Rectal smooth muscle tissue (tissue), 1 donor: ENCODE measurements around the gene CHST8.

Experiments
- H3K27ac ChIP-seq: one replicate; pipeline ENCODE4 v1.7.0; 2013; ENCODE audit warnings: low read depth, low read length, inconsistent platforms
- H3K27me3 ChIP-seq: one replicate; pipeline ENCODE4 v1.7.0; 2013; ENCODE audit warnings: low read length; ENCODE audit not compliant: control insufficient read depth, insufficient read depth
- H3K36me3 ChIP-seq: one replicate; pipeline ENCODE4 v1.7.0; 2013; ENCODE audit warnings: low read length; ENCODE audit not compliant: control insufficient read depth, insufficient read depth
- H3K4me1 ChIP-seq: one replicate; pipeline ENCODE4 v1.7.0; 2013; ENCODE audit warnings: low read length; ENCODE audit not compliant: control insufficient read depth, insufficient read depth
- H3K4me3 ChIP-seq: one replicate; pipeline ENCODE4 v1.7.0; 2013; ENCODE audit warnings: low read length
- H3K9ac ChIP-seq: one replicate; pipeline ENCODE4 v1.7.0; 2013; ENCODE audit warnings: low read length

CHST8 gene

GRCh38 chr19:33705090-33705847 lies 83.5 kb downstream of the CHST8 start:
- no peaks in the 10 kb centered on the region for H3K27me3 ChIP-seq
- H3K9ac ChIP-seq: no peak overlapping the region
- no peaks in the 10 kb centered on the region for H3K36me3 ChIP-seq

GRCh38 chr19:33705860-33706259 lies 84.1 kb downstream of the CHST8 start:
- no peak overlapping the region for H3K27ac ChIP-seq
- H3K27me3 ChIP-seq: no peaks in the 10 kb centered on the region
- H3K4me1 ChIP-seq: no peaks in the 10 kb centered on the region
- no peak overlapping the region for H3K9ac ChIP-seq
- no peaks in the 10 kb centered on the region for H3K36me3 ChIP-seq
- no peak overlapping the region for H3K4me3 ChIP-seq

More at GRCh38 chr19:33705090-33705847, 83.5 kb downstream of the CHST8 start:
- no peak overlapping the region for H3K4me3 ChIP-seq
- H3K4me1 ChIP-seq: no peaks in the 10 kb centered on the region
- no peak overlapping the region for H3K27ac ChIP-seq

GRCh38 chr19:33706631-33707030 lies 84.9 kb downstream of the CHST8 start:
- no peak overlapping the region for H3K9ac ChIP-seq
- H3K27ac ChIP-seq: no peak overlapping the region
- H3K27me3 ChIP-seq: no peaks in the 10 kb centered on the region
- H3K36me3 ChIP-seq: no peaks in the 10 kb centered on the region
- no peaks in the 10 kb centered on the region for H3K4me1 ChIP-seq
- no peak overlapping the region for H3K4me3 ChIP-seq

DNA sequence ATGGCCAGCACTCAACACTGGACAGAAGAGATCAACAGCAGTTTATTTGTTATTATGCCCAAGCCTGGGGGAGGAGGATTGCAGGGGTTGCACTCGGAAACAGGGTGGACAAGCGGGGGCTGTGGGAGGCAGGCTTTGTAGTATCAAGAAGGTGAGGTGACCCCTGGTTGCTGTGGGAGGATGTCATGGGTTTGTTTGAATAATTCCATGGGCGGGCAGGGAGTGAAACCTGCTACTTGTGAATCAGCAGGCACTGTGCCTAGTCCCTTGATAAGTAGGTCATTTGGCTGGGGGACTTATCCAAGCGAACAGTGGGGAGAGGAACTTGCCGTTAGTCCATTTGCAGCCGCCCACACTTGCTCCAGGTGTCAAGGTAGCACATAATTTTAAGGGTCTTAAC lies 90.5 kb downstream of the CHST8 start:
- H3K9ac ChIP-seq: no peak overlapping the region
- H3K27ac ChIP-seq: no peak overlapping the region
- H3K4me1 ChIP-seq: no peaks in the 10 kb centered on the region
- no peak overlapping the region for H3K4me3 ChIP-seq
- H3K27me3 ChIP-seq: no peaks in the 10 kb centered on the region
- no peaks in the 10 kb centered on the region for H3K36me3 ChIP-seq

- no peaks in the 10 kb centered on the region for H3K36me3 ChIP-seq
- no peaks in the 10 kb centered on the region for H3K4me1 ChIP-seq
- H3K4me3 ChIP-seq: no peak overlapping the region
- H3K27ac ChIP-seq: no peak overlapping the region
- H3K9ac ChIP-seq: no peak overlapping the region
- no peaks in the 10 kb centered on the region for H3K27me3 ChIP-seq
These were observed 91.4 kb downstream of the CHST8 start for GRCh38 chr19:33713194-33713593.

GRCh38 chr19:33714149-33714548 lies 92.4 kb downstream of the CHST8 start:
- H3K27me3 ChIP-seq: no peaks in the 10 kb centered on the region
- H3K4me1 ChIP-seq: no peaks in the 10 kb centered on the region
- no peak overlapping the region for H3K9ac ChIP-seq
- no peak overlapping the region for H3K4me3 ChIP-seq
- H3K36me3 ChIP-seq: no peaks in the 10 kb centered on the region
- H3K27ac ChIP-seq: no peak overlapping the region

- Histone ChIP-seq H3K36me3 (no peaks in the 10 kb centered on the region), H3K4me3 (no peak overlapping the region), H3K27ac (no peak overlapping the region), H3K4me1 (no peaks in the 10 kb centered on the region), H3K9ac (no peak overlapping the region), H3K27me3 (no peaks in the 10 kb centered on the region)
These were observed 93.7 kb downstream of the CHST8 start for GRCh38 chr19:33715462-33715861.

GRCh38 chr19:33717878-33718277 lies 96.1 kb downstream of the CHST8 start:
- Histone ChIP-seq H3K9ac (no peak overlapping the region), H3K27me3 (no peaks in the 10 kb centered on the region), H3K27ac (no peak overlapping the region), H3K4me3 (no peak overlapping the region), H3K36me3 (no peaks in the 10 kb centered on the region), H3K4me1 (no peaks in the 10 kb centered on the region)

- Histone ChIP-seq H3K27me3 (no peaks in the 10 kb centered on the region), H3K9ac (no peak overlapping the region), H3K27ac (no peak overlapping the region), H3K4me1 (no peaks in the 10 kb centered on the region), H3K4me3 (no peak overlapping the region), H3K36me3 (no peaks in the 10 kb centered on the region)
These were observed 97.0 kb downstream of the CHST8 start for GRCh38 chr19:33718651-33719254.

GRCh38 chr19:33719366-33720154 lies 97.8 kb downstream of the CHST8 start:
- no peaks in the 10 kb centered on the region for H3K4me1 ChIP-seq
- no peak overlapping the region for H3K27ac ChIP-seq

DNA sequence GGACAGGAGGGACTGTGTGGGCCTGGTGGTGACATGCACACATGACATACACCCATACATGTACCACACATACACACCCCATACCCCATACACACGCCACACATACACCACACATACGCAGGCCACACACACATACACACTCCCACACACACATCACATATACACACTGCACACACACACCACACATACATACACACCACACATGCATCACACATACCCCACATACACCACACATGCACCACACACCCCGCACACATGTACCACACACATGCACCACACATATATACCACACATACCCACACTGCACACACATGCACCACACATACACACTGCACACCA lies 98.4 kb downstream of the CHST8 start:
- no peaks in the 10 kb centered on the region for H3K36me3 ChIP-seq
- H3K27me3 ChIP-seq: no peaks in the 10 kb centered on the region
- H3K4me1 ChIP-seq: no peaks in the 10 kb centered on the region
- no peak overlapping the region for H3K27ac ChIP-seq
- H3K4me3 ChIP-seq: no peak overlapping the region
- H3K9ac ChIP-seq: no peak overlapping the region

More at GRCh38 chr19:33719366-33720154, 97.8 kb downstream of the CHST8 start:
- Histone ChIP-seq H3K36me3 (no peaks in the 10 kb centered on the region), H3K4me3 (no peak overlapping the region), H3K9ac (no peak overlapping the region), H3K27me3 (no peaks in the 10 kb centered on the region)

- H3K27me3 ChIP-seq: no peaks in the 10 kb centered on the region
- H3K27ac ChIP-seq: no peak overlapping the region
- no peaks in the 10 kb centered on the region for H3K4me1 ChIP-seq
- no peaks in the 10 kb centered on the region for H3K36me3 ChIP-seq
- no peak overlapping the region for H3K4me3 ChIP-seq
- H3K9ac ChIP-seq: no peak overlapping the region
These were observed 99.2 kb downstream of the CHST8 start for GRCh38 chr19:33720691-33721682.
